H1 (cell line): Measurements from ENCODE around the gene PC.

Experiments
- BACH1 ChIP-seq: IDR thresholded peaks from 2 replicates; pipeline ENCODE4 v1.6.1; 2012; ENCODE audit warnings: low read length, improper control_type of control experiment
- CHD2 ChIP-seq: IDR thresholded peaks from 2 replicates; pipeline ENCODE4 v1.6.1; 2012; ENCODE audit warnings: low read length, improper control_type of control experiment
- EZH2 ChIP-seq: fragments of 200-600 bp; sonication (generic); IDR thresholded peaks from 2 replicates; pipeline ENCODE4 v1.7.1; 2012; ENCODE audit warnings: low read depth, mild to moderate bottlenecking, moderate library complexity, low read length, inconsistent platforms; ENCODE audit not compliant: severe bottlenecking
- MAFK ChIP-seq: IDR thresholded peaks from 2 replicates; pipeline ENCODE4 v1.6.1; 2012; ENCODE audit warnings: low read depth, mild to moderate bottlenecking, improper control_type of control experiment, low read length
- RNF2 ChIP-seq: fragments of 200-900, 300-1000 bp; sonication (generic); IDR thresholded peaks from 2 replicates; pipeline ENCODE4 v1.7.1; 2016; ENCODE audit warnings: borderline replicate concordance, low read depth, mild to moderate bottlenecking, antibody characterized with exemption, low read length; ENCODE audit not compliant: poor library complexity, severe bottlenecking; ENCODE audit errors: missing control alignments
- TAF1 ChIP-seq: IDR thresholded peaks from 2 replicates; pipeline ENCODE4 v1.6.1; 2011; ENCODE audit warnings: mild to moderate bottlenecking, low read depth, low read length
- TEAD4 ChIP-seq: IDR thresholded peaks from 2 replicates; pipeline ENCODE4 v1.6.1; 2012; ENCODE audit warnings: low read depth, low read length, inconsistent platforms, mixed read lengths
- TF ChIP-seq, protein P1 (sequence below), 3 experiments: IDR thresholded peaks; 1 replicate in 2 of 3; 2 replicates in 1 of 3; pipeline versions ENCODE4 v1.5.1 to v1.6.1; 2011; ENCODE audit warnings: low read length in 3 of 3, mild to moderate bottlenecking in 3 of 3, inconsistent platforms in 2 of 3, low read depth in 1 of 3, moderate library complexity in 1 of 3; ENCODE audit not compliant: insufficient read depth in 1 of 3; ENCODE audit errors: control extremely low read depth in 1 of 3
- TF ChIP-seq, protein P2 (sequence below): IDR thresholded peaks from 2 replicates; pipeline ENCODE4 v1.6.1; 2012; ENCODE audit warnings: inconsistent platforms
- TF ChIP-seq, protein P3 (sequence below): IDR thresholded peaks from 2 replicates; pipeline ENCODE4 v1.6.1; 2011; ENCODE audit warnings: low read depth, mild to moderate bottlenecking, low read length; ENCODE audit not compliant: insufficient read depth

DNA sequence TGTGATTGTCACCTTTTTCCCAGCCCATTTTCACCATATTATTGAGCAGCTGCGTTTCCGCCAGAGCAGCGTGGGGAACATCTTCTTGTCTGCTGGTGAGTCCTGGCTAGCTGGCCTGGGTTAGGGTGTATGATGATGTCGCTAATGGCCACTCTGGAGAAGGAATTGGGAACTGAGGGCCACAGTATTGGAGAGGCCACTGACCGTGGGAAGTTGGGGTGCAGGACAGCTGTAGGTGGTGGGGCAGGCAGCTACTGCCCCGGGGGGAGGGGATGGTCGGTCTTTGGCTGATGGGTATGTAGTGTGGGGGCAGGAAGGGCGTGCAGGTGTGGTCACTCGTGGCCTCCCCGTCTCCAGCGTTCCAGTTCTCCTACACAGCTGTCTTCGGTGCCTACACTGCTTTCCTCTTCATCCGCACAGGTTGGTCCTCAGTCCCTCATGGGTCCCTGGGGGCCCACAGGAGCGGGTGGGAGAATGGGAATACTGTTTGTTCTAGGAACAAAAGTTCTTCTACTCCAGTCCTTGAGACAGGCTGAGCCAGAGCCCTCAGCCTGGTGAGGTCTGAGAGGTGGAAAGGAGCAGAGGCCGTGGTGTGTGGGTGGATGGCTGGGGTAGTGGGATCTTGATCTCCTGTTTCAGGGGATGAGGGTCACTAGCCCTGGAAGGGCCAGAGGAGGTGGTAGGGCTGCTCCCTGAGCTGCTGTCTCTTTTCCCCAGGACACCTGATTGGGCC is 112.9 kb downstream of the PC start:
- TF ChIP-seq CHD2 (no peak), BACH1 (no peak), RNF2 (no peak), TEAD4 (no peak), TAF1 (no peak), EZH2 (no peak), MAFK (no peak)
- TF ChIP-seq, protein P1, sequence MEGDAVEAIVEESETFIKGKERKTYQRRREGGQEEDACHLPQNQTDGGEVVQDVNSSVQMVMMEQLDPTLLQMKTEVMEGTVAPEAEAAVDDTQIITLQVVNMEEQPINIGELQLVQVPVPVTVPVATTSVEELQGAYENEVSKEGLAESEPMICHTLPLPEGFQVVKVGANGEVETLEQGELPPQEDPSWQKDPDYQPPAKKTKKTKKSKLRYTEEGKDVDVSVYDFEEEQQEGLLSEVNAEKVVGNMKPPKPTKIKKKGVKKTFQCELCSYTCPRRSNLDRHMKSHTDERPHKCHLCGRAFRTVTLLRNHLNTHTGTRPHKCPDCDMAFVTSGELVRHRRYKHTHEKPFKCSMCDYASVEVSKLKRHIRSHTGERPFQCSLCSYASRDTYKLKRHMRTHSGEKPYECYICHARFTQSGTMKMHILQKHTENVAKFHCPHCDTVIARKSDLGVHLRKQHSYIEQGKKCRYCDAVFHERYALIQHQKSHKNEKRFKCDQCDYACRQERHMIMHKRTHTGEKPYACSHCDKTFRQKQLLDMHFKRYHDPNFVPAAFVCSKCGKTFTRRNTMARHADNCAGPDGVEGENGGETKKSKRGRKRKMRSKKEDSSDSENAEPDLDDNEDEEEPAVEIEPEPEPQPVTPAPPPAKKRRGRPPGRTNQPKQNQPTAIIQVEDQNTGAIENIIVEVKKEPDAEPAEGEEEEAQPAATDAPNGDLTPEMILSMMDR (IDR thresholded peaks at IDR 0.05; ENCODE audit: control extremely low read depth in 1 of 3, insufficient read depth in 1 of 3, low read depth in 1 of 3, low read length in 3 of 3): no peak
- TF ChIP-seq, protein P2, sequence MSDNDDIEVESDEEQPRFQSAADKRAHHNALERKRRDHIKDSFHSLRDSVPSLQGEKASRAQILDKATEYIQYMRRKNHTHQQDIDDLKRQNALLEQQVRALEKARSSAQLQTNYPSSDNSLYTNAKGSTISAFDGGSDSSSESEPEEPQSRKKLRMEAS: no peak
- TF ChIP-seq, protein P3, sequence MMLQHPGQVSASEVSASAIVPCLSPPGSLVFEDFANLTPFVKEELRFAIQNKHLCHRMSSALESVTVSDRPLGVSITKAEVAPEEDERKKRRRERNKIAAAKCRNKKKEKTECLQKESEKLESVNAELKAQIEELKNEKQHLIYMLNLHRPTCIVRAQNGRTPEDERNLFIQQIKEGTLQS: no peak
